OCI-LY7 (cell line): ENCODE results near the gene SHPK. TPM values are rescaled to one million over a fixed set of nuclear protein-coding genes. Genes with fewer than 3 reads are reported as not detected.

Source experiments
- BruUV-seq: library from RNA; stranded (reverse); fragments of 400-500 nt; replicated peaks from 2 replicates; lab custom pipeline; 2021; lab: Mats Ljungman, UMichigan
- CTCF ChIA-PET: fragments of 300-600 bp; sonication (Branson Sonifier 250); formaldehyde crosslinking; loops from one replicate; lab custom pipeline; 2022; ENCODE audit warnings: antibody characterized with exemption; ENCODE audit not compliant: unreplicated experiment; lab: Charles Lee
- POLR2A ChIA-PET: fragments of 300-600 bp; sonication (Branson Sonifier 250); formaldehyde crosslinking; loops from one replicate; lab custom pipeline; 2022; ENCODE audit warnings: antibody characterized with exemption; lab: Charles Lee
- DNase-seq: peaks from one replicate; pipeline ENCODE4 v3.0.0-alpha.2; 2015; ENCODE audit warnings: low spot score
- H2AFZ ChIP-seq: fragments of 200-600 bp; sonication (generic), shearing (Covaris generic); 2 replicates; pipeline ENCODE4 v1.6.1; 2014; ENCODE audit warnings: mild to moderate bottlenecking, antibody characterized with exemption, low read length, moderate library complexity
- H3K27ac ChIP-seq: fragments of 200-600 bp; sonication (generic); 2 replicates; pipeline ENCODE4 v1.5.1; 2014; ENCODE audit warnings: mixed run types, low read depth, mild to moderate bottlenecking, moderate library complexity, low read length, inconsistent platforms; ENCODE audit not compliant: poor library complexity, severe bottlenecking
- H3K36me3 ChIP-seq: fragments of 200-600 bp; sonication (generic); 2 replicates; pipeline ENCODE4 v1.6.1; 2014; ENCODE audit warnings: mild to moderate bottlenecking, antibody characterized with exemption, low read length, moderate library complexity, mixed read lengths; ENCODE audit not compliant: insufficient read depth
- H3K4me1 ChIP-seq: fragments of 200-600 bp; sonication (generic); 2 replicates; pipeline ENCODE4 v1.5.1; 2014; ENCODE audit warnings: mild to moderate bottlenecking, low read length; ENCODE audit not compliant: insufficient read depth, poor library complexity, severe bottlenecking
- H3K4me2 ChIP-seq: fragments of 200-600 bp; sonication (generic); 2 replicates; pipeline ENCODE4 v1.6.1; 2014; ENCODE audit warnings: mild to moderate bottlenecking, low read length
- H3K4me3 ChIP-seq: fragments of 200-600 bp; sonication (generic); 2 replicates; pipeline ENCODE4 v1.5.1; 2014; ENCODE audit warnings: mild to moderate bottlenecking, low read depth, low read length; ENCODE audit not compliant: poor library complexity, severe bottlenecking
- H3K79me2 ChIP-seq: fragments of 200-600 bp; sonication (generic); 2 replicates; pipeline ENCODE4 v1.6.1; 2016; ENCODE audit warnings: low read depth, mild to moderate bottlenecking, low read length, moderate library complexity, mixed read lengths; ENCODE audit not compliant: insufficient read depth
- H3K9me2 ChIP-seq: fragments of 200-600 bp; sonication (generic); 2 replicates; pipeline ENCODE4 v1.6.1; 2016; ENCODE audit warnings: mild to moderate bottlenecking, low read length, mixed read lengths; ENCODE audit not compliant: insufficient read depth
- H3K9me3 ChIP-seq: fragments of 200-600 bp; sonication (generic); 2 replicates; pipeline ENCODE4 v1.6.1; 2014; ENCODE audit warnings: mild to moderate bottlenecking, mixed run types, low read length, mixed read lengths
- H4K20me1 ChIP-seq: fragments of 200-600 bp; sonication (generic); 2 replicates; pipeline ENCODE4 v1.6.1; 2014; ENCODE audit warnings: mild to moderate bottlenecking, antibody characterized with exemption, low read length, moderate library complexity, mixed read lengths; ENCODE audit not compliant: insufficient read depth
- CTCF ChIP-seq: fragments of 200-600 bp; sonication (generic); conservative IDR thresholded peaks from 2 replicates; pipeline ENCODE4 v1.5.1; 2014; ENCODE audit warnings: mild to moderate bottlenecking, antibody characterized with exemption, low read length, moderate library complexity, mixed read lengths
- EZH2phosphoT487 ChIP-seq: fragments of 200-600 bp; sonication (generic); IDR thresholded peaks from 2 replicates; pipeline ENCODE4 v1.6.1; 2018; ENCODE audit warnings: low read depth, borderline replicate concordance, mild to moderate bottlenecking, mixed run types, antibody characterized with exemption, low read length, moderate library complexity, mixed read lengths
- intact Hi-C: fragments of 100-400 bp; cut with micrococcal nuclease; formaldehyde crosslinking; loops from one replicate; pipeline ENCODE4 v1.10.0; 2022; ENCODE audit not compliant: unreplicated experiment
- total RNA-seq, 2 experiments: library from RNA; depleted of rRNA in 1 of 2; stranded (reverse); fragments of >200 nt in 1 of 2; shearing (Covaris generic) in 1 of 2; gene quantifications; 2 replicates each; pipeline ENCODE4 v1.2.3, GENCODE V29; 2014 to 2022

The SHPK gene
- total RNA-seq, 2 experiments from 2014 or later: 16.9 to 17.0 TPM

GRCh38 chr17:3681057-3681456 is 45.0 kb upstream of the SHPK start:
- Histone ChIP-seq H3K9me2 (no peaks in the 10 kb centered on the region), H3K4me3 (no peak overlapping the region), H3K9me3 (no peaks in the 10 kb centered on the region), H4K20me1 (no peaks in the 10 kb centered on the region), H3K36me3 (peaks cover 81% of the 10 kb centered on the region), H3K79me2 (no peaks in the 10 kb centered on the region), H2AFZ (no peak overlapping the region), H3K4me2 (no peak overlapping the region), H3K4me1 (peaks cover 28% of the 10 kb centered on the region), H3K27ac (no peak overlapping the region)
- DNase-seq: no peak
- intact Hi-C loops: no loop called here
- TF ChIP-seq EZH2phosphoT487 (no peak), CTCF (no peak)
- ChIA-PET POLR2A (no interaction called here), CTCF (interaction anchor here (0.5 kb wide), 1 partner anchor 66 kb away, joined by 3 read pairs; no protein-coding TSS in a partner anchor)
- no TSS peak for BruUV-seq

DNA sequence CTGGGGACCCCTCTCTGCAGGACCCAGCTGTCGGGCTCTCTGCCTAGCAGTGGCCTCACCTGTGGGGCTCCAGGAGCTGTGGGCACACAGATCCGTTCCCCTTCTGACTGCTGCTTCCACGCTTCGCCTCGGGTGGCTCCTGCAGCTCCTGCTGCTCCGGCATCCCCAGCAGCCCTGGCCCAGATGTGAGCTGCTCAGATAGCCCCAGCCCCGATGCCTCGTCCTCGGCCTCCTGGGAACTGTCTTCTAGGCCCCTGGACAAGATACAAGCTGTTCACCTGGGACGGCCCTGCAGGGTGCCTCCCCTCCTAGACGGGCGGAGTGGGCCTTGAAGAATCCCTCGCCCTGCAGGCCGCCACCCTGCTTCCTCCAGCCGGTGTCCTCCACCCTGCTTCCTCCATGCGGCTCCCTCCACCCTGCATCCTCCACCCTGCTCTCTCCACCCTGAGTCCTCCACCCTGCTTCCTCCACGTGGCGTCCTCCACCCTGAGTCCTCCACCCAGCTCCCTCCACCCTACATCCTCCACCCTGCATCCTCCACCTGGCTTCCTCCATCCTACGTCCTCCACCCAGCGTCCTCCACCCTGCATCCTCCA is 43.6 kb upstream of the SHPK start:
- Histone ChIP-seq H4K20me1 (no peaks in the 10 kb centered on the region), H3K9me3 (no peaks in the 10 kb centered on the region), H3K9me2 (no peaks in the 10 kb centered on the region), H3K4me2 (no peak overlapping the region), H2AFZ (no peak overlapping the region), H3K4me1 (peaks cover 19% of the 10 kb centered on the region), H3K79me2 (no peaks in the 10 kb centered on the region), H3K4me3 (no peak overlapping the region), H3K36me3 (peaks cover 85% of the 10 kb centered on the region), H3K27ac (no peak overlapping the region)
- POLR2A ChIA-PET: no interaction called here
- CTCF ChIA-PET: no interaction called here
- DNase-seq: no peak
- intact Hi-C loops: no loop called here
- no peak for TF ChIP-seq EZH2phosphoT487
- no peak for TF ChIP-seq CTCF
- no TSS peak for BruUV-seq

DNA sequence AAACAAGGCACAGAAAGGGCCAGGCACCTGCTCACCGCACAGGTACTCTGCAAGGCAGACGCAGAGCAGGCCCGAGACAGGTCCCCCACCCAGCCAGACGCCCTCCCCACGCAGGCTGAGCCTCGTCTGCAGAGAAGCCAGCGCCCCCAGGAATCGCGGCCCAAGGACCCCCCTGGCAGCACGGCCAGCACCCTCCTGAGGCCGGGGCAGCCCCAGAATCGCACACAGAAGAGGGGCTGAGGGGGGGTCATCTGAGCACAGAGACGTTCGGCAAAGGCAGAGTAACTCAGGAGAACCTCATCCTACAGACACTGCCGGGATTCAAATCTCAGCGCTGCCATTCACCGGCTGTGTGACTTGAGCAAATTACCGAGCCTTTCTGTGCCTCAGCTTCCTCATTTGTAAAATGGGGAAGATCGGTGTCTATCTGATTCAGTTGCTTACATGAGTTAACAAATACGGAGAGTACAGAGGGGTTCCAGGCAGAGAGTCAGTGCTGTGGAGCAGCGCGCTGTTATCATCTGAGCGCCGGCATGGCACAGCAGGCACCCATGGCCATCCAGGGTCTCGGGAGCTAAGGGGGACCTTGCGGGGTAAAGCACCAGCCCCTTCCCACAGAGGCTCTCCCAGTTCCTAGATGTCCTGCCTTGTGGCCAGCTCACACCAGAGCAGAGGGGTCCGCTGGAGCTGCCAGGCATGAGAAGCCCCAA is 42.9 kb upstream of the SHPK start:
- ChIA-PET POLR2A (no interaction called here), CTCF (no interaction called here)

More for the DNA sequence above, 42.9 kb upstream of the SHPK start:
- Histone ChIP-seq H3K79me2 (no peaks in the 10 kb centered on the region), H3K4me3 (no peak overlapping the region), H3K9me2 (no peaks in the 10 kb centered on the region), H3K4me2 (no peak overlapping the region), H2AFZ (no peak overlapping the region), H3K27ac (no peak overlapping the region), H3K9me3 (no peaks in the 10 kb centered on the region), H4K20me1 (no peaks in the 10 kb centered on the region), H3K36me3 (peaks cover 81% of the 10 kb centered on the region), H3K4me1 (peaks cover 12% of the 10 kb centered on the region)
- no peak for TF ChIP-seq CTCF
- TF ChIP-seq EZH2phosphoT487: no peak
- no TSS peak for BruUV-seq
- no peak for DNase-seq
- intact Hi-C loops: no loop called here
